Activated naive CD8-positive, alpha-beta T cell treated with anti-CD3 and anti-CD28 coated beads, Interleukin-2, amount 50 U/mL, for 16 hours (primary cell): ENCODE measurements around the gene COX7A2L.

Source experiments
- DNase-seq: peaks from one replicate; pipeline ENCODE4 v3.0.0-alpha.2; 2020; ENCODE audit warnings: low read depth, low spot score

The COX7A2L gene

DNA sequence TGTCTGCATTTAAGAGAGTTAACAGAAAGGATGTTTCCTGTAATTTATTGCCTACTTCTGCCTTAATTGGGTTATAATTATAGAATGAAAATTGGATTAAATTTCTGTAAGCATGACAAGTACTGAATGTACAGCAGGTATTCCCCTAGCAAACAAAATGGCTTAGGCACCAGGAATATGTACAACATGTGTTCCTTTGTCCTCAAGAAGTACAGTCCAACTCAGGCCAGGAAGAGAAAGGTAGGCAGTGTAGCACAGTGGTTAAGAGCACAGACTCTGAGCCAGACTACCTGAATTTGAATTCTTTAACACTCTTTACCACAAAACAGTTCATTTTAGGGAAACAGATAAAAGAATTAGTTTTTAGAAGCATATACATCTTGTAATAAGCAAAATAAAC lies 43.1 kb downstream of the COX7A2L start:
- DNase-seq: no peak

DNA sequence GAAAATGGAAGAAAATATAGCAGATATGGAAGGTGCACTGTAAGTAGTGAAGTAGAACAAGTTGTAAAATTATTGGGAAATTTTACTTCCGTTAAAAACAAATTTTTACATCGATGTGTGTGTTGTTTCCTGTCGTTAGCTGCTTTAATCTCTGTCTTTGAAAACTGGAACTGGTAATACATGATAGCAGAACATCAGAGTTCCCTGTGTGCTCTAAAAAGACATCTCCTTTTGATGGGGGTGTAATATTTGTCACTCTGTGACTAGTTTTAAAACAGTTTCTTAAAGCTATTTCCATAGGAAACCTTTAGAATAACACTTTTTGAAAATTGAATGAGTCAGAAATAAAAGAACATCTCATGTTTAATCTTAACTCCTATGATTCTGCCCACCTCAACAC lies 43.5 kb downstream of the COX7A2L start:
- DNase-seq: no peak

GRCh38 chr2:42316910-42317309 lies 44.1 kb downstream of the COX7A2L start:
- DNase-seq: no peak

DNA sequence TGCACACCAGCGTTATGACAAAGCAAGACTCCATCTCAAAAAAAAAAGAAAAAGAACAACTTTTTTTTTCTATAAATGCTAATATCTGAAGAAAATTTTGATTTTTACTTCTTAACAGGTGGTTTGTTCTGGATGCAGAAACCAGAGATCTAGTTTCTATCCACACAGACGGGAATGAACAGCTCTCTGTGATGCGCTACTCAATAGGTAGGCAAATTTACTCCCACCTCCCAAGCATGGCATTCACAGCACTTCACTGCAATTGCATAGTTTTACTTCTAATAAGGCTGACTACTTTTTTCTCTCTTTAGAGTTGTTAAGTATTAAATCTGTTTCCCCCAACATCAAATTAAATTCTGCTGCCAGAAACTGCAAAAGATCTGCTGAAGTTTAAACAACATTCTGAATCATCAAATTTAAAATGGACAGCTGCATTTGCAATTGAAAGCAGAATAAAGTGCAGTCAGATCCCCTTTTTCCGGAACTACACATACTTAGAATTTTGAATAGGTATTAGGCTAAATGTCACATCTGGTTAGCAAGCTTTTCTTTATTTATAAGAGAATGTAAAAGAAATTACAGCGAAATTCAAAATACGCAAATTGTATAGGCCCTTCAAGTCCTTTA lies 45.1 kb downstream of the COX7A2L start:
- DNase-seq: no peak

- no peak for DNase-seq
Observed at GRCh38 chr2:42314892-42315468, 46.0 kb downstream of the COX7A2L start.

- DNase-seq: no peak
Observed at GRCh38 chr2:42312106-42312505, 48.9 kb downstream of the COX7A2L start.

DNA sequence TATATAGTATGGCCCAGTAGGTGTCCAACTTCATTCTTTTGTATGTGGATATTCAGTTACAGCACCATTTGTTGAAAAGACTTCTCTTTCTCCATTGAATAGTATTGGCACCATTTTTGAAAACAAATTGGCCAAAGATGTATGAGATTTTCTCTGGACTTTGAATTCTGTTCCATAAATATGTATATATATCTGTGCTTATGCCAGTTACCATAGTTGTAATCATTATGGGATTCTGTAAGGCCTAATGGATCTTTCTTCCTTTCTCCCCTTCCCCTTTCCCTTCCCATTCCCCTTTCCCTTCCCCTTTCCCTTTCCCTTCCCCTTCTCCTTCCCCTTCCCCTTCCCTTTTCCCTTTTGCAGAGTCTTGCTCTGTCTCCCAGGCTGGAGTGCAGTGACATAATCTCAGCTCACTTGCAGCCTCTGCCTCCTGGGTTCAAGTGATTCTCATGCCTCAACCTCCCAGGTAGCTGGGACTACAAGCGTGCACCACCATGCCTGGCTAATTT lies 51.0 kb downstream of the COX7A2L start:
- no peak for DNase-seq

- no peak for DNase-seq
Observed at GRCh38 chr2:42309366-42309765, 51.7 kb downstream of the COX7A2L start.

GRCh38 chr2:42307180-42307579 lies 53.8 kb downstream of the COX7A2L start:
- DNase-seq: no peak

DNA sequence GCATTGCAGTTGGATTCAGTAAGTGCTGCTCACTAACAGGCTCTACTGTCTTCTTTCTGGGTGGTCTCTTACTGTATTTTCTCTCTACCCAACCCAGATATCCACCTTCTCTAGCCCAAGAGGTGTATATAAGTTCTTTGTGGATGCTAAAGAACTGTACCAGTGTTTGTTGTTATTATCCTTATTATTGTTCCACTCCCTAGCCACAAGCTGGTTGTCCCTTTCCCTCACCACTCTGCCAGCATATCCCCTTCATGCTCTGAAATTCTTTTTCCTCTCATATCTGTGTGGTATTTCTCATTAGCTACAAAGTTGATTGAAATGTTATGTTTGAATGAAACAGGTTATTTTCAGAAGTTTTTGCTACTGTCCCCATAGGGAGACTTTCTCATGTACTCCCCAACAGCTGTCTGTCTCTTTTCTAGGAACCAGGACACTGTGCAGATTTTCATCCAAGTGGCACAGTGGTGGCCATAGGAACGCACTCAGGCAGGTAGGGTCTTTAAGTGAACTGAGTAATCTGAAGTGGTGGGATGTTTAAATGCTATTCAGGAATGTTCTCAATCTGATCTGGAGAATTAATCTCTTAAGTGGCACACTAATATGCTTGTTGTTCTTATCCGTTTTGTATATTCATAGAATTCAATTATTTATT lies 56.8 kb downstream of the COX7A2L start:
- DNase-seq: no peak

DNA sequence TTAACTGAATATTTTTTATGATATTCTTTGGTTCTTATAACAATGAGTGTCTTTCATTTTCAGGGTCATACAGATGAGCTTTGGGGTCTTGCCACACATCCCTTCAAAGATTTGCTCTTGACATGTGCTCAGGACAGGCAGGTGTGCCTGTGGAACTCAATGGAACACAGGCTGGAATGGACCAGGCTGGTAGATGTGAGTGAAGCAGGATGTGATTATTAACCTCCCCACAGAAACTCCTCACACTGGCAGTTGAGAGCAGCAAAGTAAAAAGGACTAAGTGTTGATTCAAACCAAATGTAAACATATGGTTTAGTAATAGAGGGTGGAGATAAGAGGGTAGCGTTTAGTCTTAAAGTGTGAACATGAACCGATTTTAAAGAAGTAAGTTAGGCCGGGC lies 57.8 kb downstream of the COX7A2L start:
- no peak for DNase-seq

- no peak for DNase-seq
Observed at GRCh38 chr2:42300527-42300926, 60.5 kb downstream of the COX7A2L start.
